Activated naive CD4-positive, alpha-beta T cell (primary cell): ENCODE results near the gene GRIN2C.

Experiments
- DNase-seq, 4 experiments: peaks; one replicate each; lab custom pipeline; 2025; lab: John Stamatoyannopoulos, UW

The GRIN2C gene

GRCh38 chr17:74800531-74800930 is 59.2 kb downstream of the GRIN2C start:
- no peak for DNase-seq

DNA sequence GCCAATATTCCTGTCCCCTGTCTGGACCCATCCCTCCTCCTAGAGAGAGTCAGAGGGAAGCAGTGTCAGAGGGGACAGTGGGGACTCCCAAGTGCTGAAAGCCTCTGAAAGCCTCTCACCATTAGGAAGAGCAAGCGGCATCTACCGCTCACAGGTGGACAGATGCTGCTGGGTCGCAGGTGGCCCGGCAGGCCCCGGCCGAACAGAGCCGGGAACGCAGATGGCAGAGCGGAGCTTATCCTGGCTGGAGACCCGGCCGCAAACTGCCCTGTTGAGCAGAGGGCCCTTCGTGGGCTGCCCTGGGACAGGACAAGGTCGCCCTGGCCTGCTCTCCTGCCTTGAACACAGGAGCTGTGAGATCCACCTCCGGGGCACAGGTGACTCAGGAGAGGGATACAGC is 60.6 kb downstream of the GRIN2C start:
- no peak for DNase-seq

DNA sequence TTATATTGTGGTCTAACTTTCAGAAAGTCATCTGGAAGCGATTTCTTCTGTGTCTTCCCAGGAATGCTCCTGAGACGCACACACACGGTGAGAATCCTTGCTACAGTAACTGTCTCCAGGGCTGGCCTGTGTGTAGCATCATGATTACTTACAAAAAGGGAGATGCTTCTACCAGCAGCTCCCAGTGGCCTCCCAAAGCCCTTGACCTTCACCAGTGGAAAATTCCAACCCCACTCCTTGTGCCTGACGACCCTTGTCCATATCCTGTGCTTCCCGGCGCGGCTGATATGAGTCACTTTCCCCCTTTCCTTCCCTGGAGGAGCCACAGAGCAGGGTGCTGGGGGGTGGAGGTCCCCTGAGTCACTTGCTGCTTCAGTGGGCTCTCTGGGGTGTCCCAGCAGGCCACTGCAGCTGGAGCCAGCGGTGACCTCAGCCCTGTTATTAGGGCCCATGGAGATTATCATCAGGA is 61.4 kb downstream of the GRIN2C start:
- DNase-seq: no peak

- DNase-seq: no peak
Measured at GRCh38 chr17:74797824-74798223, 61.9 kb downstream of the GRIN2C start.

DNA sequence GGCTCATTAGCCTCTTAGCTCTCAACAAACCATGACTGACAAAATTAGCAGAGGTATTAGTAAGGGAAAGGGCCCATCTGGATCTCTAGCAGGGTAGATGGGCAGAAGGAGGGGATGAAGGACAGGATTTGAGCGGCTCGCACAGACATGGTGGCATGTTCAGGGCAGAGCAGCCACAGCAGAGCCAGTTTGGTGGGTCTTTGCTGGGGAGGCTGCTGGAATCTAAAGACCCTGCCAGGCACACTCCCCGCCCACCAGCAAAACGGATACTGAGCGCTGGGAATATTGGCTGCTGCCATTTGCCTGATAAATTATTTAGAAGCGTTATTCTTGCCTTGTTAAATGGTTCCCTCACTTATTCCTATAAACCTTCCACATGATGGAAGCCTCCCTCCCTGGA is 62.8 kb downstream of the GRIN2C start:
- DNase-seq: no peak

DNA sequence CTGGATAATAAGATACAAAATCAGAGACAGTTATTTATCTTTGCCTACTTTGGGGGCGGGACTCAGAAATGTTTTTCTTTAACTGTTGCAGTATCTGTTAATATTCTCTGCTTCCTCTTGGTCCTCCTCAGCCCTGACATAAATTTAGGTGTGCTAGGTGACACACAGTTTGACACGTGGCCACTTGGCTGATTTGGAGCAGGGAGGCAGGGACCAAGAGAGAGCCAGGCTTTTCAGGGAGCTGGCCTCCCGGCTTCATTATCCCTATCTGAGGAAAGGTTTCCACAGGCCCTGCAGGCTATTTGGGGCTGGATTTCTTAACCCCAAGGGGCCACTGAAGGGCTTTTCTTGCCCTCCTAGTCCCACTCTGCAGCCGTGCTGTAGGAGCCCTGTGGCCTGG is 63.5 kb downstream of the GRIN2C start:
- no peak for DNase-seq

DNA sequence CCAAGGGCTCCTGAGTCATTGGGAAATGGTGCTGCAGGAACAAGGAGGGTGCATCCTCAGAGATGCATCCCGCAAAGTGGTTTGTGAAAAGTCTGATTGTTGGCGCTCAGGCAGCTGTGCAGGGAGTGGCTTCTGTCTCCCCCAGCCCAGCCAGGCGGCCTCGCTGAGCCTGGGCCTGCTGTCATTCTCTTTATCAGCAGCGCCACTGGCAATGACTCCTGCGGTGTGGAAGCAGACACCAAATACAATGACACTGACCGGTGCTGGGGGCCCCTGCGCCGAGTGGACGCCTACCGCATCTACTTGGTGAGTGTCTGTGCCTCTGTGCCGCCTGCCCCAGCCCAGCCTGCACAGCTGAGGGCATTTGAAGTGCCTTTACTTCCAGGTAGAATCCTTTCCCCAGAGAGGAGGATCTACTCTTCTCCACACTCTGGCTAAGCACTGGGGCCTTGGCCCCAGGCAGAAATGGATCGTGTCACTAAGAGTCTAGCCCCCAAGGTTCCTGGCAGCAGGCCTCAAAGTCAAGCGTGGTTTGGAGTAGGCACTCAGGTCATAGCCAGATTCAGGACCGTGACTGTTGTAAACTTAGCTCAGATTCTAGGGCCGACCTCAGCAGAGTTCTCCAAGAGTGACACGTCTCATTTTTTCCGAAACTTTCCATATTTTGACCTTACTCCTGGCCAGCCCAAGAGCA is 64.2 kb downstream of the GRIN2C start:
- no peak for DNase-seq

DNA sequence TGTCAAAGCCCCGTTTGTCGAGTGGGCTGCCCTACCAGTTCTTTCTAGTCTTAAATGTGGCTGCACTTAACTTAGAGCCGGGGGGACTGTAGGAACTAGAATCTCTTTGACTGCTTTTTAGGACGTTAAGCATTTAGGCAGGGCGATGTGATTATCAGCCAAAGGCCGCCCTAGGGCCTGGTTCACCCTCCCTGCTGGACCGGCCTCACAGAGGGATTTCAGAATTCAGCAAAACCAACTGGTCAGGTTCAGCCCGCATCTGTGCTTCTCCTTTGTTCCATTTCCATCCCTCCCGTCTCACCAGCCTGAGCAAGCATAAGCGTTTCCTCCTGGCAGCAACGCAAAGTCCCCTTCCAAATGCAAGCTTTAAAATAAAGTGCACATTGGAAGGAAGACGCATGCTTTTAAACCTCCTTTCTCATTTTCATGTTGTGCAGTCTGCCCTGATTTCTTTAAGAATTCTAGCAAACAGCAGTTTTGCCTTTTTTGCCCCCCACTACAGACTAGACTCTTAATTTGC is 67.0 kb downstream of the GRIN2C start:
- DNase-seq: no peak
